Loucy (cell line): ENCODE data around the gene OR52W1.

ENCODE experiments used
- H2AFZ ChIP-seq: fragments of 200-600 bp; sonication (generic); 2 replicates; pipeline ENCODE4 v1.6.0; 2016; ENCODE audit warnings: antibody characterized with exemption, mild to moderate bottlenecking, low read length, moderate library complexity
- H3F3A ChIP-seq: fragments of 200-600 bp; 2 replicates; pipeline ENCODE4 v1.6.0; 2016; ENCODE audit warnings: antibody characterized with exemption, low read depth, mild to moderate bottlenecking
- H3K27me3 ChIP-seq: fragments of 200-600 bp; sonication (generic); 2 replicates; pipeline ENCODE4 v1.6.1; 2014; ENCODE audit warnings: low read length, mild to moderate bottlenecking; ENCODE audit not compliant: insufficient read depth, poor library complexity, severe bottlenecking
- H3K36me3 ChIP-seq: fragments of 200-600 bp; sonication (generic); 2 replicates; pipeline ENCODE4 v1.6.1; 2016; ENCODE audit warnings: low read length; ENCODE audit not compliant: insufficient read depth
- H3K4me1 ChIP-seq: fragments of 200-600 bp; sonication (generic); 2 replicates; pipeline ENCODE4 v1.5.1; 2014; ENCODE audit warnings: low read length, mild to moderate bottlenecking; ENCODE audit not compliant: insufficient read depth, poor library complexity, severe bottlenecking
- H3K4me2 ChIP-seq: fragments of 200-600 bp; sonication (generic); 2 replicates; pipeline ENCODE4 v1.6.0; 2014; ENCODE audit warnings: antibody characterized with exemption, low read length, low read depth, mild to moderate bottlenecking; ENCODE audit not compliant: poor library complexity, severe bottlenecking
- H3K4me3 ChIP-seq: fragments of 200-600 bp; sonication (generic); 2 replicates; pipeline ENCODE4 v1.5.1; 2014; ENCODE audit warnings: low read length, mild to moderate bottlenecking, mixed read lengths; ENCODE audit not compliant: poor library complexity, severe bottlenecking
- H3K79me2 ChIP-seq: fragments of 200-600 bp; sonication (generic); 2 replicates; pipeline ENCODE4 v1.6.1; 2014; ENCODE audit warnings: low read length; ENCODE audit not compliant: insufficient read depth
- H3K9ac ChIP-seq: fragments of 200-600 bp; sonication (generic); 2 replicates; pipeline ENCODE4 v1.6.0; 2014; ENCODE audit warnings: mild to moderate bottlenecking, low read depth, low read length, moderate library complexity; ENCODE audit not compliant: poor library complexity, severe bottlenecking
- H3K9me2 ChIP-seq: fragments of 200-600 bp; sonication (generic); replicated peaks from 2 replicates; pipeline ENCODE4 v1.6.1; 2016; ENCODE audit warnings: low read depth, low read length, mixed read lengths
- H3K9me3 ChIP-seq: fragments of 200-600 bp; sonication (generic); 2 replicates; pipeline ENCODE4 v1.6.1; 2014; ENCODE audit warnings: mild to moderate bottlenecking, antibody characterized with exemption, low read length, low read depth; ENCODE audit not compliant: insufficient read depth
- H4K20me1 ChIP-seq: fragments of 200-600 bp; sonication (generic); 2 replicates; pipeline ENCODE4 v1.6.0; 2014; ENCODE audit warnings: antibody characterized with exemption, low read length, mild to moderate bottlenecking; ENCODE audit not compliant: insufficient read depth, poor library complexity, severe bottlenecking
- EZH2phosphoT487 ChIP-seq: fragments of 200-600 bp; IDR thresholded peaks from 2 replicates; pipeline ENCODE4 v1.6.1; 2018; ENCODE audit warnings: antibody characterized with exemption, mild to moderate bottlenecking, moderate library complexity, borderline replicate concordance
- TF ChIP-seq, protein P1 (sequence below): fragments of 200-600 bp; sonication (generic); conservative IDR thresholded peaks from 2 replicates; pipeline ENCODE4 v1.5.1; 2014; ENCODE audit warnings: mild to moderate bottlenecking, antibody characterized with exemption, low read length

The OR52W1 gene

DNA sequence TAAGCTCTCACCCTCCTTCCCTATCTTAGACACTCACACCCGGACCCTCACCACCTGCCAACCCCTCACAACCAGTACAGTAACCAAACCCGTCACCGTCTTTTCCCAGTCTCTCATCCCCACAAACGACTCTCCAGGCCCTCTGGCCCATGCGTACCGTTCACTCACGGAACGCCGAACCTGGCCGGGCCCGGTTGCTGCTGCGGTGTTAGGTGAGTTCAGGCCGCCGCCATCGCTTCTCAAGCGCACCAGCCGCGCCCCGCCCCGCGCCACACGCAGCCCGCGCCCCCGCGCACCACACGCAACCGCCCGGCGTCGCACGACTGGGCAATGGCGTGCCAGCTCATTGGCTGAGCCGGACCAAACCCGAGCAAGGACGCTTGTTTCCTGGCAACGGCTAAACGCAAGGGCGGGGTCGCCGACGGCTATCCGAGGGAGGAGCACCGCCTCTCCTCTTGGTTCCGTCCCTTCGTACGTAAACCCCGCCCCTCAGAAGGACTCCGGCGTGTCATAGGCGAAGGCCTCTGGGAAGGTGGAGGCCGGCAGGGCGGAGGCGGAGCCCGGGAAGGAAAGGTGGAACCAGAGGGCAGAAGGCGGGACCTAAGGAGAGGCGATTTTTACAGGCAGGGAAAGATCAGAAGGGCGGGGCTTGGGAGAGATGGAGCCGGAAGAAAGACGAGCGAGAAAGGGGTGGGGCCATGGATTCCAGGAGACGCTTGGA is 35.5 kb downstream of the OR52W1 start, which contains the start of gene FHIP1B:
Gene FHIP1B (minus strand): TSS at position 250 of the 721 bp plus-strand sequence. CDS start 10,120 bp downstream, outside the sequence.
- Histone ChIP-seq H3K4me1 (peaks cover 28% of the 10 kb centered on the region), H3K9ac (peak within 1 kb of the TSS; percentile 78), H3K9me2 (no peaks in the 10 kb centered on the region), H3K4me3 (peak within 1 kb of the TSS; percentile 92), H3K36me3 (no peaks in the 10 kb centered on the region), H3K27me3 (no peaks in the 10 kb centered on the region), H2AFZ (peak within 1 kb of the TSS; percentile 86), H3K79me2 (peaks cover 25% of the 10 kb centered on the region; the same call in 1 of the 2 replicates), H4K20me1 (peaks cover 22% of the 10 kb centered on the region), H3K9me3 (no peaks in the 10 kb centered on the region), H3K4me2 (peak within 1 kb of the TSS; percentile 92), H3F3A (no peaks in the 10 kb centered on the region)
- TF ChIP-seq, protein P1, sequence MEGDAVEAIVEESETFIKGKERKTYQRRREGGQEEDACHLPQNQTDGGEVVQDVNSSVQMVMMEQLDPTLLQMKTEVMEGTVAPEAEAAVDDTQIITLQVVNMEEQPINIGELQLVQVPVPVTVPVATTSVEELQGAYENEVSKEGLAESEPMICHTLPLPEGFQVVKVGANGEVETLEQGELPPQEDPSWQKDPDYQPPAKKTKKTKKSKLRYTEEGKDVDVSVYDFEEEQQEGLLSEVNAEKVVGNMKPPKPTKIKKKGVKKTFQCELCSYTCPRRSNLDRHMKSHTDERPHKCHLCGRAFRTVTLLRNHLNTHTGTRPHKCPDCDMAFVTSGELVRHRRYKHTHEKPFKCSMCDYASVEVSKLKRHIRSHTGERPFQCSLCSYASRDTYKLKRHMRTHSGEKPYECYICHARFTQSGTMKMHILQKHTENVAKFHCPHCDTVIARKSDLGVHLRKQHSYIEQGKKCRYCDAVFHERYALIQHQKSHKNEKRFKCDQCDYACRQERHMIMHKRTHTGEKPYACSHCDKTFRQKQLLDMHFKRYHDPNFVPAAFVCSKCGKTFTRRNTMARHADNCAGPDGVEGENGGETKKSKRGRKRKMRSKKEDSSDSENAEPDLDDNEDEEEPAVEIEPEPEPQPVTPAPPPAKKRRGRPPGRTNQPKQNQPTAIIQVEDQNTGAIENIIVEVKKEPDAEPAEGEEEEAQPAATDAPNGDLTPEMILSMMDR: no peak
- TF ChIP-seq EZH2phosphoT487: no peak

DNA sequence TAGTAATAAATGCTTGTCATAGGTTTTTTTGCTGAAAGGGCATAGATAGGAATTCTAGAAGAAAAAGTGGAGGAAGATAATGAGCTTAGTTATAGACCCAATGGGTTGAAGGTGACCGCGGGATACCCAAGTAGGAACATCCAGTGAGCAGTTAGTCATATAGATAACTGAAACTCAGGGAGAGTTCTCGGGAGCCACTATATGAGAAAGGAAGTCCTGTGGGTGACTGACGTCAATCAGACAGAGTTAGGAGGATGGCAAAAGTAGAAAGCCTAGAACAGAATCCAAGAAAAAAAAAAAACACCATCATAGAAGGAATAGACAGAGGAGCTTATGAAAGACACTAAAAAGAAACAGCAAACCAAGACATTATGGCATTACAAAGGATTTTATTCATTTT is 38.2 kb downstream of the OR52W1 start:
- peaks cover 13% of the 10 kb centered on the region for H3K4me1 ChIP-seq
- no peaks in the 10 kb centered on the region for H3K36me3 ChIP-seq
- TF ChIP-seq EZH2phosphoT487: no peak
- TF ChIP-seq, protein P1: no peak
- no peaks in the 10 kb centered on the region for H3K27me3 ChIP-seq
- peaks cover 15% of the 10 kb centered on the region; the same call in 1 of the 2 replicates for H3K79me2 ChIP-seq
- no peak overlapping the region for H3K4me2 ChIP-seq
- H2AFZ ChIP-seq: no peak overlapping the region
- H3K4me3 ChIP-seq: no peak overlapping the region
- no peak overlapping the region for H3K9ac ChIP-seq
- H3K9me2 ChIP-seq: no peaks in the 10 kb centered on the region
- no peaks in the 10 kb centered on the region for H3K9me3 ChIP-seq
- peaks cover 11% of the 10 kb centered on the region for H4K20me1 ChIP-seq
- H3F3A ChIP-seq: no peaks in the 10 kb centered on the region

DNA sequence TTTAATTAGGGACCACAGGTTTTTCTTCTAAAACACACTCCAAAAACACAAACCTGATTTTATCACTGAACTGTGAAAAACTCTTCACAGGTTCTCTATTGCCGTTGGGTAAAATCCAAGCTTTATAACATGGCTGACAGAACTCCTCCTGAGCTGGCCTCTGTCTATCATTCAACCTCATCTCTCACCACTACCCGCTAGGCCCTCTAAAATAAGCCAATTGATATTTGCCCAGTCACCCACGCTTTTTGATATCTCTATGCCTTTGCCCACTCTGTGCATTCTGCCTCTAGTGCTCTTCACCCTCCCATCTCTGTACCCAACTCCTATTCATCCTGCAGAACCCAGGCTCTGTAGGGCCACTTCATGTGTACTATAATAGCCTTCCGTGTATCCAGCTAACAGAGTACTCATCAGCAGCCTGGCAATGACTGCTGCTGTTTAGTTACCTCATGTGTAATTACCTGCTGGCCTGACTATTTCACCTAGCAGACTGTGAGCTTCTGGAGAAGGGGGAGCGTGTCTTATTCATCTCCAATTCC is 38.8 kb downstream of the OR52W1 start:
- TF ChIP-seq, protein P1: no peak
- no peak for TF ChIP-seq EZH2phosphoT487
- Histone ChIP-seq H3K4me3 (no peak overlapping the region), H3F3A (no peaks in the 10 kb centered on the region), H4K20me1 (peaks cover 11% of the 10 kb centered on the region), H3K4me2 (no peak overlapping the region), H2AFZ (no peak overlapping the region), H3K9ac (no peak overlapping the region), H3K79me2 (peaks cover 14% of the 10 kb centered on the region; the same call in 1 of the 2 replicates), H3K4me1 (peaks cover 12% of the 10 kb centered on the region), H3K36me3 (no peaks in the 10 kb centered on the region), H3K9me2 (no peaks in the 10 kb centered on the region), H3K27me3 (peaks cover 2% of the 10 kb centered on the region), H3K9me3 (no peaks in the 10 kb centered on the region)
